AG09319 (cell line): ENCODE measurements around the gene ECHDC1.

Experiments used
- DNase-seq: peaks from one replicate; pipeline ENCODE4 v3.0.0-alpha.2; 2010; ENCODE audit warnings: low read depth; ENCODE audit errors: extremely low read depth
- CTCF ChIP-seq: IDR thresholded peaks from 2 replicates; pipeline ENCODE4 v1.5.1; 2011; ENCODE audit warnings: low read depth, mild to moderate bottlenecking, inconsistent platforms, low read length, moderate library complexity

Gene ECHDC1

DNA sequence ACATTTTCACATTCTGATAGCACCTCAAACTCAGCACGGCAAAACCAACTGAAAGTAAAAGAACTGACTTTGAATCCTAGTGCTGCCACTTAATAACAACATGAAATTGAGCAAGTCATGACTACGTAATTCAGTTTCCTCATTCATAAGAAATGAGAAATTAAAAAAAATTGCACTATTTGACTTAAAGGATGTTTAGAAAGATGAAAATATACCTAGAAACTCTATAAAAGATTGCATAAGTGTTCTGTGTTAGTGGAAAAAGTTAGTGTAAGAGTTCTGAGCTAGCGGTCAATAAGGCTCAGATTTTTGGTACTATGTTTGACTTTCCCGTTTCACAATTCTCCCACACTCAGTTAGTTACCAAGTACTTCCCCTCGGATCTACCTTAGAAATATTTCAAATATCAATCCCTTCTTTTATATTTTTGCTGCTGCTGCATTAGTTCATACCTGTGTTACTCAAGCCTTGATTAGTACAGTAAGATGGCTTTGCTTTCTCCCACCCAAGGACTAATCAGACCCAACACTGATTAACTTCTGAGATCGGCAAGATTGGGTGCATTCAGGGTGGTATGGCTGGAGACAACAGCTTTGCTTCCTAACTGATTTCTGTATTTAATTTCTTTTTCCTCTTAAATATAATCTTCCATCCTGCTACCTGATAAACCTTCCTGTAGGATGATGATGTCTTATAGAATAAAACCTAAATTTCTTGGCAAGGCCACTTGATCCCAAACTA is 25.9 kb downstream of the ECHDC1 start:
- no peak for TF ChIP-seq CTCF
- no peak for DNase-seq

- DNase-seq, result no peak
- TF ChIP-seq CTCF, result no peak
These were observed 37.7 kb downstream of the ECHDC1 start for GRCh38 chr6:127305741-127306140.

DNA sequence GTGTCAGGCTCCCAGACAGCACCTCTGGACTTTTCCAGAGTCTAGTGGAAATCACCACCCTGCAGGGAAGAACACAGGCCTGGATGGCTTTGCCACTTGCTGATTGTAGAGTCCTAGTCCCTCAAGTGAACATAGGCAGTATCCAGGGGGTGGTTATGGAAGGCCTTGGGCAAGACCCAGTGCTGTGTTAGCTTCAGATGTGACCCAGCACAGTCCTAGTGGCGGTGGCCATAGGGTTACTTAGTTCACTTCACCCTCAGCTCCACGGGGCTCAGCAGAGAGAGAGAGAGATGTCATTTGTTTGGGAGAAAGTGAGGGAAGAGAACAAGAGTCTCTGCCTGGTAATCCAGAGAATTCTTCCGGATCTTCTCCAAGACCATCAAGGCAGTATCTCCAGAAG is 39.5 kb downstream of the ECHDC1 start:
- TF ChIP-seq CTCF, result no peak
- DNase-seq, result no peak

- no peak for DNase-seq
- TF ChIP-seq CTCF, result peak; percentile 63
These were observed 40.4 kb downstream of the ECHDC1 start for GRCh38 chr6:127302728-127303660.

DNA sequence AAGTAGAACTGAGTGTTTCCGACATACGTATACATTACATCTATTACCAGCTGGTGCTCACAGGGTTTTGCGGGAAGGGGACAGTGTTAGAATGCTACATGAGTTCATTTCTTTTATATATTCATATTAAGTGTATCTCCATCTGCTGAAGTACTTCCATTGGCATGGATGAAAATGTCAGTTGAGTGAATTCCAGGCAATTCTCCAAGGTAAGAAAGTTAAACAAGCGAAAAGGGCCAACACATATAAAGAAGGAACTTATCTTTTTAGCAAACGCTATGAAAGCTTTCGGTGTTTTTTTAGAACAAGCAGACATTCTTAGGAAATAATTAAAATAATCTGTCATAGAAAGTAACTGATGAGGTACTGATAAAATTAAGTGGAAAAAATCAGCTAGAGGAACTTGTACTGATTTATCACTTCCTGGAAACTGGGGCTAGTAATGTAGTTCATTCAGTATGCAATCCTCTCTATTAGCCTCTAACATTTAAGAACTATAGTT is 42.2 kb downstream of the ECHDC1 start:
- no peak for DNase-seq
- no peak for TF ChIP-seq CTCF

- peak; percentile 54 for DNase-seq
- TF ChIP-seq CTCF, result no peak
These were observed 43.0 kb downstream of the ECHDC1 start for GRCh38 chr6:127300411-127300810.
